ENCODE measurements around the gene RARA.
A peak's percentile ranks its signal among the peaks of the same experiment; 100 is the strongest.

Gene RARA

DNA sequence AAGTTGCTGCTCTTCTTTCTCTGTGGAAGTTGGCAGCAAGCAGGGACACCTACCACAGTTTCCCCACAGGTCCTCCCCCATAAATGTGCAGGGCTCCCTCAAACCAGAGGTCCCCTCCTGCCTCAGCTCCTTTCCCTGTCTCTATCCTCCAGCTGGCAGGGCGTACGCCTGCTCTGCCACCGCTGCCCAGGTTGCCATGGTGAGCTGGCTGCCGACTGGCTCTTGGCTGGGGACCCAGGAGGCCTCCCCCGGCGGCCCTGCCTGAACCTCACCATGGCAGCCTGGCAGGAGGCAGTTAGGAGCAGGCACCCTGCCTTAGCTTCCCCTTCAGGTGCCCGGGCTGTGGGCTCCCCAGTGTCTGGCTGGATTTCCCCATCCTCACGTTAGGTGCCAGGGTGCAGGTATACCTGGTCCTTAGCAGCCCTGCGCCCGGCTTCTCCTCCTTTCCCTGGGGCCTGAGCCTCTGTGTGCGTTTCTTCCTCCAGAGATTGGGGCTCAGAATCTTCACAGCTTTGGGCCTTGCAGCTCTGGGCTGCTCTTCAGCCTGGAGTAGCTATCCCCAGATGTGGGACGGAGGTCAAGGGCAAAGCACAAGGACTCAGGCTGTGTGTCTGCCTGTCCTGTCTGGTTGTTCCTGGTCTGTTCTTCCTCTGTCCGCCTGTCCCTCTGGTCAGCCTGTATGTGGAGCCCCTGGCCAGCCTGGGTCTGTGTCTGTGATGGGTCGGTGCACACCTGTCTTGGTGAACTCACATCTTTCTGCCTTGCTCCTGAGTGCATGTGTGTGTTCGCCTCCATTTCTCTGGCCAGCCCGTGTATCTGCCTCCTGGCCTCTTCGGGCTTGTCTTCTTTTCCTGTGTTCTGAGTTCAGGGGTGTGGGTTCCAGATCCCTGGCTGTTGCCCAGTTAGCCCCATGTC, 39.8 kb downstream of the RARA start:
- no peak for TF ChIP-seq GATA3 (IDR thresholded peaks at IDR 0.05; ENCODE audit: low read depth, low read length)
- TF ChIP-seq GATA2 (IDR thresholded peaks at IDR 0.05; ENCODE audit: low read depth, low read length): no peak

DNA sequence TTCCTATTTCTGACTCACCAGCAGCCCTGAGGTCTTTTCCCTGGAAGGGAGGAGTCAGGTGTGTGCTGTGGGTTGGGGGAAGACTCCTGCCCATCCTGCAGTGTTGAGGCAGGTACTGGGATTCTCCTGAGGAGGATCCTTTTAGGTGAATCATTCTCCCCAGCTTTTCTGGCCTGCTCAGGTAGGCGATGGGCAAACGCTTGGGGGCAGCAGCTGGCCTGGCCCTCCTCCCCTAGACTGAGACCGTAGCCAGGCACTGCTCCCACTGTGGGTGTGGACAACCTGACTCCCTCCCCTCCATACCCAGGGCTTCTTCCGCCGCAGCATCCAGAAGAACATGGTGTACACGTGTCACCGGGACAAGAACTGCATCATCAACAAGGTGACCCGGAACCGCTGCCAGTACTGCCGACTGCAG, 40.5 kb downstream of the RARA start:
- no peak for TF ChIP-seq GATA2 (IDR thresholded peaks at IDR 0.05; ENCODE audit: low read depth, low read length)
- no peak for TF ChIP-seq GATA3 (IDR thresholded peaks at IDR 0.05; ENCODE audit: low read depth, low read length)

GRCh38 chr17:40349895-40350688, 41.1 kb downstream of the RARA start:
- TF ChIP-seq GATA3 (IDR thresholded peaks at IDR 0.05; ENCODE audit: low read depth, low read length) (no peak), GATA2 (IDR thresholded peaks at IDR 0.05; ENCODE audit: low read depth, low read length) (peak; percentile 83)

- TF ChIP-seq GATA3 (IDR thresholded peaks at IDR 0.05; ENCODE audit: low read depth, low read length) (no peak), GATA2 (IDR thresholded peaks at IDR 0.05; ENCODE audit: low read depth, low read length) (no peak; the same call in 1 of the 2 replicates)
Measured at GRCh38 chr17:40350689-40351358, 41.8 kb downstream of the RARA start.

GRCh38 chr17:40351359-40352236, 42.6 kb downstream of the RARA start:
- no peak for TF ChIP-seq GATA3 (IDR thresholded peaks at IDR 0.05; ENCODE audit: low read depth, low read length)
- TF ChIP-seq GATA2 (IDR thresholded peaks at IDR 0.05; ENCODE audit: low read depth, low read length): no peak

GRCh38 chr17:40352237-40352778, 43.3 kb downstream of the RARA start:
- TF ChIP-seq GATA3 (IDR thresholded peaks at IDR 0.05; ENCODE audit: low read depth, low read length): no peak
- no peak for TF ChIP-seq GATA2 (IDR thresholded peaks at IDR 0.05; ENCODE audit: low read depth, low read length)

DNA sequence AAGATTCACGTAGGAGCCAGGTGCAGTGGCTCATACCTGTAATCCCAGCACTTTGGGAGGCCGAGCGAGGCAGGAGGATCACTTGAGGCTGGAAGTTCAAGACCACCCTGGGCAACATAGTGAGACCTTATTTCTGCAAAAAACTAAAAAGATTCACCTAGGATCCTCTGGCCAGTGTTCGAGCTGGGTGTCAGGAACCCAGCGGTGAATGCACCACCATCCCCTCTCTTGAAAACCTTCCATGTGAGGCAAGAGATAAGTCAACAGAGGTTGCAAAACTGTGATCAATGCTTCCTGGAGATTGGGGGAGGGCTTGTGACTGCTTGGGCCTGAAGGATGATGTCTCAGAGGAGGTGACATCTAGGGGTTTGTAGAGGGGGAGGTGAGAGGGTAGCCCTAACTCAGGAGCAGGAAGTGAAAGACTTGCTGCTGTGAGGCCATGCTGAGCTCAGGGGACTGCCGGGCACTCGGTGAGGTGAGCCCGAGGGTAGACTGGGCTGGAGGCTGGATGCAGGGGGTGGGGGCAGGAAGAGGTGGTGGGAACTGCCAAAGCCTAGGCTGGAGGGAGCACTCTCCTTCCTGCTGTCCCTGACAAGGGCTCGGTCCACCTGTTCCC, 43.9 kb downstream of the RARA start:
- TF ChIP-seq GATA3 (IDR thresholded peaks at IDR 0.05; ENCODE audit: low read depth, low read length) (no peak), GATA2 (IDR thresholded peaks at IDR 0.05; ENCODE audit: low read depth, low read length) (no peak)

DNA sequence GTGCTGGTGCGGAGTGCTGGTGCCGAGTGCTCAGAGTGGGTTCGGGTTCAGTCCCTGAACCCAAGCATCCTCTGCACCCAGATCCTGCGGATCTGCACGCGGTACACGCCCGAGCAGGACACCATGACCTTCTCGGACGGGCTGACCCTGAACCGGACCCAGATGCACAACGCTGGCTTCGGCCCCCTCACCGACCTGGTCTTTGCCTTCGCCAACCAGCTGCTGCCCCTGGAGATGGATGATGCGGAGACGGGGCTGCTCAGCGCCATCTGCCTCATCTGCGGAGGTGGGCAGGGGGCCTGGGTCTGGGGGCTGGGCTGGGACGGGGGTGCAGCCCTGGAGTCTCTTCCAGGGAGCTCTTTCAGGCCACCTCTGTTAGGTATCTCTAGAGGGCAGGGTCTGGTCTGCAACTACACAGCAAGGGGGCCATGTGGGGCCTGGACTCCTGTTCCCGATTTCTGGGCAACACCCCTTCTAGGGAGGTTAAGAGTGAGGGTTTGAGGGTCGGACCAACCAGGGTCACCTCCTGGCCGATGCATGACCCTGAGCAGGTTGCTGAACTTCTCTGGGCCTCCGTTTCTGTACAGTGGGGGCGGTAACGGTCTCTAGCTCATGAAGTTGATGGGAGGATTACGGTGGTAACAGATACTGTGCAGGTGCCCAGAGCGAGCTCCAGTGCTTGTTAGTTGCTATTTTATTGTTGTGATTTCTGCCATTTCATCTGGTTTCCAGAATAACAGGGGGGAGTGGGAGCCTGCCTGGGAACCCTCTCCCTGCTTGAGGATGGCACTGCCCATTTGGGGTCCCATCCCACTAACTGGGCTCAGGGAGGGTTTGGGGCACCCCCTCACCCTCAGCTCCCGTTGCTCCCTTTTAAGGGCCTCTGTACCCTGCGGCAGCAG, 45.5 kb downstream of the RARA start:
- TF ChIP-seq GATA2 (IDR thresholded peaks at IDR 0.05; ENCODE audit: low read depth, low read length) (no peak), GATA3 (IDR thresholded peaks at IDR 0.05; ENCODE audit: low read depth, low read length) (no peak)

DNA sequence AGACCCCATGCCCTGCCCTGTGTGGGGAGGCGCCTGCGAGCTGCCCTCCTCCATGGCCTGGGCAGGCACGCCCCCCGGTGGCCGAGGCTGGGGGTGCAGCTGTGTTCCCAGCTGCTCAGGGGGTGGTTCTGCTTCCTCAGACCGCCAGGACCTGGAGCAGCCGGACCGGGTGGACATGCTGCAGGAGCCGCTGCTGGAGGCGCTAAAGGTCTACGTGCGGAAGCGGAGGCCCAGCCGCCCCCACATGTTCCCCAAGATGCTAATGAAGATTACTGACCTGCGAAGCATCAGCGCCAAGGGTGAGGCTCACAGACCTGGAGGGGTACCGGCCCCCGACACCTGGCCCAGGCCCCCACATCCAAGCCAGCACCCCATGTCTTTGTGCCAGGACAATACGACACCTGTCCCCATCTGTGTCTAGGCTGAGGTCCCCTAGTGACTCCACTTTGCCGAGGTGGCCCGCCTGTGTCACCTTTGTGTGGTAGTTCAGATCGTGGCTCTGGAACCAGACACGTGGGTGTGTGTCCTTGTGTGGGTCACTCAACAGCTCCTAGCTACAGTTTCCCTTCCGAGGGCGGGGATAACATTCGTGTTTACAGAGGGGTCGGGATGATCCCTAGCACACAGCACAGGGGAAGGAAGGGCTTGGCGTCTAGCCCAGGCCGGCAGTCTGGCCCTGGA, 46.3 kb downstream of the RARA start:
- TF ChIP-seq GATA3 (IDR thresholded peaks at IDR 0.05; ENCODE audit: low read depth, low read length) (no peak), GATA2 (IDR thresholded peaks at IDR 0.05; ENCODE audit: low read depth, low read length) (0 out of 2 replicates have a peak, but pooled peaks have one; percentile 20)

GRCh38 chr17:40355804-40356758, 47.1 kb downstream of the RARA start:
- TF ChIP-seq GATA3 (IDR thresholded peaks at IDR 0.05; ENCODE audit: low read depth, low read length) (no peak), GATA2 (IDR thresholded peaks at IDR 0.05; ENCODE audit: low read depth, low read length) (no peak)

Measured in SH-SY5Y (cell line).